HG02763 (cell line): Measurements from ENCODE around the gene NFATC1.

Experiments
- ATAC-seq: cut with Tn5 transposase; IDR thresholded peaks from one replicate; pipeline ENCODE4 v1.9.1; 2021; ENCODE audit warnings: mild to moderate bottlenecking, moderate library complexity; ENCODE audit not compliant: unreplicated experiment

Gene NFATC1

DNA sequence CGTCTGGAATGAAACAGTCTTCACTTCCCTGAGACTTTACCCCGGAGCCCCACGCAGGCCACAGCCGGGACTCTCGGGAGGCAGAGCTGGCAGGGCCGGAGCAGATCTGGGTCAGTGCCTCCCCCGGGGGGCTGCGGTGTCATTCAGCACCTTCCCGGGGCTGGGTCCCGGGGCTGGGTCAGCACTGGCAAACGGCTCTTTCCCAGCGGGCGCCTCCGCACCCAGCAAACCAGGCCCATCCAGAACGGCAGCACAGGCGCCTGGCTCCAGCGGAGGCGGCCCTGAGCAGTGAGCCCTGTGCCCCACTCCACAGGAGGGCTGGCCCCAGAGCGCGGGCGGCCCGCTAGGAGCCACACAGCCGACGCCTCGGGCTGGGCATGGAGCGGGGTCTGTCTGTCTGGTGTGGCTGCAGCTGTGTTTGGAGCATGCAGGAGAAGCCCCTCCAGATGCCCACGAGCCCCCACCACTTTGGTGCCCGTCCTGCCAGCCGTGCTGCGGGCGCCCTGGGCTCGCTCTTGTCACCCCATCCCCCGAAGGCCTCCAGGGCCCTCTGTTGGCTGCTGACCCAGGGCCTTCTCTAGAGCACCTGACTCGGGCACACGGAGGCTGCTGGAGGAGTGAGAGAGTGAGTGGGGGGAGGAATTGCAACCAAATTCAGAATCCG lies 151.8 kb downstream of the NFATC1 start:
- no peak for ATAC-seq

DNA sequence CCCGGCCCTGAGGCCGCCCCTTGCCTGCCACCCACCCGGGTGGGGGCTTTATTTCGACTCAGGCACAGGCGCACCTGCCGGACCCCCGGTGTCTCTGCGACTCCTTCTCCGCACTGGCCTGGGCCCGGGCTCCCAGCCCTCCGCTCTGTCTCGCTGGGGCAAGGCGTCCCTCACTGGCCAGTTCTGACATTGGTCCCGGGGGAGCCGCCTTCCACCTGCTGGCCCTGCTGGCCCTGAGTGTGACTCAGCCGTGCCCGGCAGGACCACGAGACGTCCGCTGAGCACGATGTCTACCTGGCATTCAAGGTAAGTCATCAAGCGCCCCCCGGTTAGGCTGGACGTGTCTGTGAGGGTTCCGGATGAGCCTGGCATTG lies 152.3 kb downstream of the NFATC1 start:
- ATAC-seq, result no peak

DNA sequence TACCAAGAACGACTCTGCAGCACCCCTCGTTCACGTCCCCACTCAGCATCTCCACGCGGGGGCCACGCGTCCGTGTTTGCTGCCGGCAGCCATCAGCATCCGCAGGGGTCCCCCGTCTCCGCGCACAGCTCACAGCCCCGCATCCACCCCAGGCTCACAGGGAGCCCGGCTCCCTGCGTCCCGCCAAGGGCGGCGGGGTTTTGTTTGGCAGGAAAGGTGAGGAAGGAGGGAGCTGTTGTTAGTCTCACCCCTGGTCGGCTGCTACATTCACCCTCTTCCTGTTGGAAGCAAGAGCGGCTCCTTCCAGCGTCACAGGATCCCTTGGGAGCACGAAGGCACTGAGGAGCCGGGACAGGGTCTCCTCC lies 152.9 kb downstream of the NFATC1 start:
- no peak for ATAC-seq

DNA sequence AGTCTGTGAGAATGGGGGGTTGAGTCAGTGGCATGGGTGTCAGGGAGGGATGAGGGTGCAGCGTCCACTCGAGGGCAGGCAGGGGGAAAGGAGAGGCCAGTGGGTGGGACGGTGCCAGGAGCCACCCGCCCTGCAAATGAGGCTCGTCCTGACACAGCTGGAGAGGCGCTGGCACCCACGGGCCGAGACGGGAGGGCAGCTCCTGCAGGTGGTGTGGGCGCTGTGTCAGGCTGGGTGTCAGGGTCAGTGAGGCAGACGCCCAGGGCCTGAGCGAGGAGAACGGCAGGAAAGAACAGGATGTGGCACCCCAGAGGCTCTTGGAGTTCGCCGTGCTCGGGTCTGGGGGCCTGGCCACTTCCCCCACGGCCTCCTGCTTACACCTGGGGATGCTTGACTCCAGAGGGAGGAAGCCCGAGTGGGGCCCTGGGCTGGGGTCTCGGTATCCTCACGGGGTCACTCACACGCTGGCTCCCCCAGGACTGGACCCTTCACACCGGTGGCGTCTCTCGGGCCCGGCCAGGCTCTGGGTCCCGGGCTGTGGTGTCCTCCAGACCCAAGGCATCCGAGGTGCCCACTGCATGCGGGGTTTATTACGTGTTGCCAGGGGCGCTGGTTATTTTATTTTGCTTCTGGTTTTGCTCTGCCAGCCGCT lies 153.4 kb downstream of the NFATC1 start:
- no peak for ATAC-seq

DNA sequence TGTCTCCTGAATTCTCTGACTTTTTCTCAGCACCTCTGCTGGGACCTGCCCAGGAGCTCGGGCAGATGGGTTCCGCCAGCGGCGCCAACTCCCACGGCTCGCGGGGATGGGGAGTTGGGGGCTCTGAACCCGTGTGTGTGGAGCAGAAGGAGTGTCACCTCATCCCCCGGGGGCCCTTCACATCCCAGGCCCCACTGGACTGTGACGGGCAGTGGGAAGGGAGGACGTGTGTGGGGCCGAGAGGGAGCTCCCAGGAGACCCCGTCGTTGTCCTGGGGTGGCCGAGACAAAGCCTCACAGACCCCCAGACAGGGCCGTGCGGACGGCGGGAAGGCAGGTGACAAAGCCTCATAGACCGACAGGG lies 153.9 kb downstream of the NFATC1 start:
- no peak for ATAC-seq

DNA sequence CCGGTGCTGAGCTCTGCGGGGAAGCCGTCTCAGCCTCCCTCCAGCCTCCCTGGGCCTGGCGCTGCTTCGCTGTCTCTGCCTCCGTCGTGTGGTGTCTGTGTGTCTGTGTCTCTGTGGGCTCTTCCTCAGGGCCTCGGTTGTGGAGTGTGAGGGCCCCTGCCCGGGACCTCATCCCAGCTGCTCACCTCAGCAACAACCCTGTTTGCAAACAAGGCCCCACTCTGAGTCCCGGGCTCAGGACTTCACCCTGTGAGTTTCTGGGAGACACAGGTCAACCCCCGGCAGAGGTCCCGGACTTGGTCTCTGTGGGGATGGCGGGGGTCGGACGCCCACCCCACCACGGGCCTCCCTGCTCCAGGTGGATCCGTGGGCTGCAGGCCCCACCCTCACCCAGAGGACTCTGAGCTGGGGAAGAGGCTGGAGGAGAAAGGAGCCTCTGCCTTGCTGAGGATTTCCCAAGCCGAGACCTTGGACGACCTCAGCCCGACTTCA lies 156.5 kb downstream of the NFATC1 start:
- ATAC-seq, result no peak

DNA sequence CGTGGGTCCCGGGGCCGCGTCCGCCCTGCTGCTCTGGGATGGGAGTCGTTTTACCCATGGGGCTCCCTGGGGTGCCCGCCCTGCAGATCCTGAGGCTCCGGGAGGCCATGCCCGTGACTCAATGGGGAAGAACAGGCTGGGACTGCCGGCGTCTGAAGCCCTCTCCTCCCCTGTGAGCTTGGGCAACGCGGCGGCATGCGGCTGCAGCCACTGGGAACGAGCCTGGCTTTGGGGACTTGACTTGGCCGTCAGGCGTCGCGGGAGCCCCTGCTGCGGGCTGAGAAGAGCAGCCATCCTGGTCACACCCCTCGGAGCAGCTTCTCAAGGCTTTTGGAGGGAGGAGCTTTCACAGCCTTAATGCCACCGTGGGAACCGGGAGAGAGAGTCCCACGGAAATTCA lies 157.0 kb downstream of the NFATC1 start:
- ATAC-seq, result no peak

DNA sequence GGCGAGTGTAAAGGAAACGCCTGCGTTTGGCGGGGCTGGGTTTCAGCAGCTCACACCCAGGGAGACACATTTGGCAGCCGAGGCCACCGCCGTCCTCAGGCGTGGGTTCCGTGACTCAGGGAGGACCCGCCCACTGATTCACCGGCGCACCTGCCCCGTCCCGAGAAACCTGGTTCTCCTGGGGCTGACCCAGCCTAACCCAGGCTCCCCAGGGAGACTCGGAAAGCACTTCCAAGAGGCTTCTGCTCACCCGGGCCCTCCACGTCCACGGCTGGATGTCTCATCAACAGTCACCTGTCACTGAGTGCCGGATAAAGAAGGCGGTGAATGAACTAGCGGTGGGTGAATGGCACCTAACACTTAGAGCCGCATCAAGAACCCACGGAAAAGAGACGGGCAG lies 157.4 kb downstream of the NFATC1 start:
- no peak for ATAC-seq

DNA sequence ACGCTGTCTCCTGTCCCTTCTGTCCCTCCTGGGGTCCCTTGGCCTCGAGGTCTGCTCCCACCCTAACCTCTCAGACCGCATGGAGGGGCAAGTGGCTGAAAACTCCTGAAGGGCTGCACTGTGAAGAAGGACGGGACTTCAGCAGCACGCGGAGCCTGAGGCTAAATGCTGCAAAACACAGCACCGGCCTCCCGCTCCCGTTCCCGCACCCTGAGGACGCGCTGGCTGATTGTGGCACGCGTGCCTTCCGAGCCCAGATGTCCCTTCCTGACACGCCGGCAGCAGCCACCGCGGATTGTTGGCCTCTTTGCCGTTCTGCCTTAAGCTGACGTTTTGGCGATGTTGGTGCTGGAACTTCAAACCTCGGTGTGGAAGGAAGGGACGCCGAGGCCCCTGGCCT lies 158.0 kb downstream of the NFATC1 start:
- no peak for ATAC-seq

DNA sequence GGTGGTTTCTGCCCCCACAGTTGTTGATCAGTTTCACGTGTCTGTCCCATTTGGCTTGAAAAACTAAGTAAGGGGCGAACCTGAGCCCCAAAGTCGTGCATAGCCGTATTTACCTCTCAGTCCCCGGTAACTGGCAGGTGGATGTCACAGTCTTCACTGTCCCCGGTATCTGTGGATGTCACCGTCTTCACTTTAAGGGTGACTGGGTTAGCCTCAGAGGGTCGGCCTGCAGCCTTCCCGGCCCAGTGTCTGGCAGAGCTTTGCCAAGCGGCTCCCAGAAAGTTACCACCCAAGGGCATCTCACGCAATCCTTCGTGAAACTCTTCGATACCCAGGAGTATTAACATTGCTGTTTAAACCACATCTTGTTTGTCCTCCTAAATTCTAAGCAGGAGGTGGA lies 158.6 kb downstream of the NFATC1 start:
- ATAC-seq, result no peak

DNA sequence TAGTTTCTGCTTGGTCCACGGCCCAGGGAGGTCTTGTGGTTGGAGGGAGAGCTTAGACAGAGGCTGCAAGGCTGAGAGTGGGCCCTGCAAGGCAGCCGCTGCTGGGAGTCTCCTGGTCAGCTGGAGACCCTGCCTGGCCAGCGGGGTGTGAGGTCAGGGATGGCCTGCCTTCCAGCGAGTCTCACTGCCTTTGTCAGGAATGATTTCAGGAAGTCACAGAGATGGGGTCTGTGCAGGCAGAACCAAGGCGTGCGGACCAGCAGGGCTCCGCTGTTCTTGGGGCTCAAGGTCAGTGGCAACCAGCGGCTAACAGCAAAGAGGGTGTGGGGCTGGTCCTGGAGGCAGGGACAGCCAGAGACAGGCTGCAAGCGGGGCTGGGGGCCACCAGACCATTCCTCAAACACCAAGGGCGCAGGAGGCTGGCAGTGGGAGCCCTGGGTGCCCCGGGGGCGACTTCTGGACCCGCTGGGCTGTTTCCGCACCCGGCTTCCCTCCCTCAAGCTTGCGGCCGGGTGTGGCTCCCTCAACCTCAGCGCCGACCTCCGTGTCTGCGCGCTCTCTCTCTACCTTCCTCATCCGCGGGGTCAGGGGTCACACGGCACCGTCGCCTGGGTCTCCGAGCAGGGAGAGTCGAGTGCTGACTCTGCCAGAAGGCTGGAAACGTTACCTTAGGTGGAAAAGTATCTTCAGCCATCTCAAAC lies 159.4 kb downstream of the NFATC1 start:
- no peak for ATAC-seq

DNA sequence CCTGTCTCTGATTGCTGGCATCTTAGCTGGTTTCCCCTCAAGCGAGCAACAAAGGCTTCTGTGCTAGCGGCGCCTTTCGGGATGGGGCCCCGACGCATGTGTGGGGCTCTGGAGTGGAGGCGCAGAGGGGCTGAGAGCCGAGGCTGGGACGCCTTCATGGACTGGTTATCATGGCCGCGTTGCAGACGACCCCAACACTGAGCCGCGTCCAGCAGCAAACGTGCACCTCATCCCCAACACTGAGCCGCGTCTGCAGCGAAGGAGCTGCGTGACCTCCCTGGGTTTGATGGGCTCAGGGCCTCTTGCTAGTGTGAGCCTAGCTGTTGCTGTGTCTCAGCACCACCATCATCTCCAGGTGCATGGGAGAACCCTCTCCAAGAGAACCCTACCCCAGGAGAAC lies 160.2 kb downstream of the NFATC1 start:
- ATAC-seq, result no peak

DNA sequence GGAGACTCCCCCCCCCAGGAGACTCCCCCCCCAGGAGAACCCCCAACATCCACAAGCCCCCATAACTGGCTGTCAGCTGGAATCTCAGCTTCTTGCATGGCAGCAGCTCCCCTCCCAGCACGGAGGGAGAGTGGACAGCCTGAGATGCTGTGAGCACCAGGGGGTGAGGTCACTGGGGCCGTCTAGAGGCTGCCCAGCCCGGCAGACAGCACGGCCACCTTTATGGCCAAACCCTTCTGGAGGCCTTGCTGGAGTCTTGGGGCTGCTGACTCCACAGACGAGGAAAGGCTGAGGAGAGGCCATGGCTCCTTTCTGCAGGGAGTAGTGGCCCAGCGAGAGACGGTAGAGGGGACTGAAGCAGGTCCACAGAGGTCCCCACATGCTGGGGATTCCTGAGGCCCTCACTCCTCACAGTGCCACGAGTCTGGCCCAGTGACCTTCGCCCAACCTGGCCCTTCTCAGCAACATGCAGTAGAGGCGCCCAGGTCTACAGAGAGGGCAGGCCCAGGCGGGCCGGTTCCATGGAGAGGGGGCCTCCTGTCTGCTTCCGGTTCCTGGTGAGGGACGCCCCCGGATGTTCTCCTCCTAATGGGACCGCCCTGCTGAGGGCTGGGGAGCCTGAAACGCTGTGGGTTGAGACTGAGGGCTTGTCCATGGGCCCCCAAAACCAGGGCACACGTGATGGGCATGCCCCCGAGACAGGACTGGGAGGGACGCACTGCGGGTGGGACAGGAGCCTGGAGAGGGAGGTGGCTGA lies 161.3 kb downstream of the NFATC1 start:
- no peak for ATAC-seq

DNA sequence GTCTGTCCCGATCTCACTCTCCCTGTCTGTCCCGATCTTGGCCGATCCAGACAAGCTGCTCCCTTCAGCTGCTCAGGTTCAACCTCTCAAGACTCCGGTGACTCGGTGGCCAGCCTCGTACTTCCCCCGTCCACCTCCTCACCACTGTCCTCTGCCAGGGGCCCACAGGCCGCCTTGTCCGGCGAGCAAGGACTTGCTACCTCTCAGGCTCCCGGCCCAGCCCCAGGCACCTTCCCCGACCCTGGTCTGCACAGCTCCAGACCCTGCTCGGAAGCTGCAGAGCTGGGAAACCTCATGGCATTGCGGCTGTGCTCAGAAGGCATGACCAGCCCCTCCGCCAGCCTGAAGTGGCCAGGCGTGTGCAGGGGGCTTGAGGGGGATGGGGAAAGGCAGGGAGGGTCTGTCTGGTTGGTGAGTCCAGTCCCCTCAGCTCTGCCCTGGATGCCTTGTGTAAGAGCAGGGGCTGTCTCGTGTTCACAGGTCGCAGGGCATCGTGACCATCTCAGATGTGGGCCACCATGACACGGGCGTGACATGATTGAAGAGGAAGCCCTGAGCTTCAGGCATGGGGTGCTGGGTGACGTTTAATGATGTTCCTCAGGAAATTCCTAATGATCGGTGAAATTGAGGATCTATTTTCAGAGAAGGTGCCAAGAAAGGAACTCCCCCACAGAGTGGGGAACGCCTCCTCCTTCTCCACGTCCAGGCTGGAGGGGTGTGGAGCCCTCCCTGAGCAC lies 162.6 kb downstream of the NFATC1 start:
- ATAC-seq, result no peak

DNA sequence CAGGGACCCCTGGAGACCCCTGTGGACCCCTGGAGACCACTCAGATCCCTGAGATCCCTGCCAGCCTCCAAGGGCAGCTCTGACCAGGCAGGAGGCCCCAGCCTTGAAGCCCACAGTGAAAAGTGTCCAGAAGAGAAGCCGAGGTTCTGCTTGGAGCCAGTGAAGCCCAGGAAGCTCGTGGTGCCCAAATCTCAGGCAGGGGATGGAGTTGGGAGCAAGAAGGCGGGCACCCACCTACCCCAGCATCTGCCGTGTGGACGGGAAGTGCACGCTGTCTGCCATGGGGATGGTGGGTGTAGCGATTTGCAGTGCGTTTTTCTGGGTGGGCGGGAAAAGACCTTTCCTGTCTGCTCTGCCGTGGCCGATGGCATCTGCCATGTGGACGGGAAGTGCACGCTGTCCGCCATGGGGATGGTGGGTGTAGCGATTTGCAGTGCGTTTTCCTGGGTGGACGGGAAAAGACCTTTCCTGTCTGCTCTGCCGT lies 163.2 kb downstream of the NFATC1 start:
- no peak for ATAC-seq

DNA sequence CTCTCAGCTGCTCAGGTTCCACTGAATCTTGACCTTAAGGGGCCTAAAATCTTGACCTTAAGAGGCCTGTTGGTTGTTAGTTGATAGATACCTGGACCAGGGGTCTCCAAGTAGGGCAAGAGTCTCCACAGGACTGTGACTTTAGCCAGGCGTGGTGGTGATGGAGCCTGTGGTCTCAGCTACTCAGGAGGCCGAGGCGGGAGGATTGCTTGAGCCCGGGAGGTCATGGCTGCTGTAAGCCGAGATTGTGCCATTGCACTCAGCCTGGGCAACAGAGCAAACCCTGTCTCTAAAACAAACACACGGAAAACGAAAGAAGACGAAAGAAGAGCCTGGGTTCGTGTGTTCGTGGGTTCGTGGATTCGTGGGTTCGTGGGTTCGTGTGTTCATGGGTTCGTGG lies 163.7 kb downstream of the NFATC1 start:
- no peak for ATAC-seq

DNA sequence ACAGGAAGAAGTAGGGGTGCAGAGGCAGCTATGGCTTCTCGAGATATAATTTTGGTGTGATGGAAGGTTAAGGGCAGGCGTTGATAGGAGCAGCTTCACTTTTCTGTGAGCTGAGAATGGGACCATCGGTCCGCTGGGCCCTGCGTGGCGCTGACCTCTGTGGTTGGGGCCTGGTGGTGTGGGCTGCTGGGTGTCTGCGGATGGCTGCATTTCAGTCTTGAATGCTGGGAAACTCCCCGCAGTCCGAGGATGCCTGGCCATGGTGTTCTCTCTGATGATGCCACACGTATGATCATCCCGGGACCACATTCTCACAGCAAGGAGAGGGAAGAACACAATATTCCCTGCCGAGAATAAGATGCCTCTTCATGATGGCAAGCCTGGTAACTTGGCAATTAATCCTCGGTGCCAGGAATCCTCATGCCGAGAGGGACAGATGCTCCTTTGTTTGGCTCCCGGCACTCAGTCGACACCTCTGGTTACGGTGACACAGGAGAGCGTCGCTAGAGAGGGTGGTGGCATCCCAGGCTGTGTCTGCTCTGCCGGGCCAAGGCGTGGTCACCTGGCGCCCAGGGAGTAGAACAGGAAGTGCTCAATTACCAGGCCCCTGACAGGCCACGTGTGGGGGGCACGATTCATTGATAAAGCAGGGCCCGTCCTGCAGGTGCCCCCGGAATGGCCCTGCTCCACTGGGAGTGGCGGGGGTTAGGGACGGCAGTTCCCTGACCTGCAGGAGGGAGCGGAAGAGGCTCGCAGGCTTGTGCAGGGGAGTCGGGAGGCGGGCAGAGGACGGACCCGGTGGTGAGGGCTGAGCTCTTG lies 164.5 kb downstream of the NFATC1 start:
- no peak for ATAC-seq

DNA sequence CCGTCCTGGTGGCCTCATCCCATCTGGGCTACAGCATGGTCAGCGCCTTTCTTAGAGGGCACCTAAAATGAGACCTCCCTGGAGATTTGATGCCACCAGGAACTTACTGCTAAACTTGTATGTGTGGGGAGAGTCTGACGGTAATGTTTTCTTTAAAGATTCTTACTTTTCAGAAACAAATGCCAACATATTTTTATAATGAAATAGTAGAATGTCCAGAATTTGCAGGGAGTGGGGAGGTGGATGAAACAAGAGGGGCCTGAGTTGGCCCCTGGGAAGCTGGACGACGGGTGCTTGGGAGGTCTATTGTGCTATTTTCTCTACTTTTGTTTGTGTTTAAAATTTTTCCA lies 165.1 kb downstream of the NFATC1 start:
- ATAC-seq, result no peak

DNA sequence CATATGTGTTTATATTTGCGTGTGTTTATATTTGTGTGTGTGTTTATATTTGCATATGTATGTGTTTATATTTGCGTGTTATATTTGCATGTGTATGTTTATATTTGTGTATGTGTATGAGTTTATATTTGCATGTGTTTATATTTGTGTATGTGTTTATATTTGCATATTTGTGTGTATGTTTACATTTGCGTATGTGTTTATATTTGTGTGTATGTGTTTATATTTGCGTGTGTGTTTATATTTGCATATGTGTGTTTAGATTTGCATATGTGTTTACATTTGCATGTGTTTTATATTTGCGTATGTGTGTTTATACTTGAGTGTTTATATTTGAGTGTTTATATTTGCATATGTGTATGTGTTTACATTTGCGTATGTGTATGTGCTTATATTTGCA lies 168.2 kb downstream of the NFATC1 start:
- ATAC-seq, result no peak

DNA sequence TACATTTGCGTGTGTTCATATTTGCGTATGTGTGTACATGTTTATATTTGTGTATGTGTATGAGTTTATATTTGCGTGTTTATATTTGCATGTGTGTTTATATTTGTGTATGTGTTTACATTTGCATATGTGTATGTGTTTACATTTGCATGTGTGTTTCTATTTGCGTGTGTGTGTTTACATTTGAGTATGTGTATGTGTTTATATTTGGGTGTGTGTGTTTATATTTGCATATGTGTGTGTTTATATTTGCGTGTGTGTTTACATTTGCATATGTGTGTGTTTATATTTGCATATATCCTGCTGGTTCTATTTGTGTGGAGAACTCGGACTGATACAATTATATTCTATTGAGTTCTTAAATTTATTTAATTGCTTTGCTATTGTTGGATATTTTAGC lies 168.7 kb downstream of the NFATC1 start:
- ATAC-seq, result no peak
